GM21717 (cell line): ENCODE data around the gene VDR.
"Not testable (repeated sequence)": the region's sequence is repeated elsewhere in the genome, so short reads cannot be mapped to it uniquely, and the experiment has no call there.

Source experiments
- ATAC-seq: cut with Tn5 transposase; IDR thresholded peaks from one replicate; pipeline ENCODE4 v1.9.1; 2021; ENCODE audit warnings: mild to moderate bottlenecking, moderate library complexity; ENCODE audit not compliant: unreplicated experiment

VDR gene

DNA sequence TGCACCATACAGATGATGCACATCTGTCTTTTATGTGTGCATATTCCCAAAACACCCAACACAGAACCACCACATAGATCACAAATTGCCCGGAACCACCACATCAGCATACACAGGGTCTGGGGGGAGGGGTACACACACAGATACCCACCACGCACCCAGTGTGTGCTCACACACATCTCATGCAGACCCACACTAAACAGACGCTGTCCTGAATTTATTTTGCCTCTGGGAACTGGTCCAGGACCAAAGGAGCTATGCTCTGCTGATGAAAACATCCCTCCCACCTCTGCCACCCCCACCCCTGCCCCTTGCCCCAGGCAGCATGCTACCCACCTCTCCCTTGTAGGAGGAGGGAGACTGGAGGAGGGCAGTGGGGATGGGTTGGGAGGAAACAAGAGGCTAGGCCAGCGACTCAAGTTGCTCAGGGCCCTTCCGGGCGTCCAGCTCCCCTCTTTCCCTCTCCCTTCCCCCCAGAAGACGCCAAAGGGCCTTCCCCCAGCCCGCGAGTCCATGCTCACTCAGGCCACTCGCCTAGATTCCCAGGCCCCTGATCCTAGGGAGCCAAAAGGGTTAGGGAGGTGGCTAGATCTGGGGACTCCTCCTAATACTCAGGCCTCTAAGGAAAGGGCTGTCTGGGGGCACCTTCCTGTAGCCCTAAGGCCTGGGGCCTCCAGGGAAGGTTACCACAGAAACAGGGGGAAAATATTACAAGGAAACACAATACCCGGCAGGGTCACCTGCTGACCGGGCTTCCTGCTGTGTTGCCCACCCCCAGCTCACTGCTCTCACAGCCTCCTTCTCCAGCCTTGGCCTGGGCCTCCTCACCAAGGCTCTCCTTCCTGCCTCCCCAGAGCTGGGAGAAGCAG, 88.2 kb downstream of the VDR start:
- ATAC-seq = no peak

DNA sequence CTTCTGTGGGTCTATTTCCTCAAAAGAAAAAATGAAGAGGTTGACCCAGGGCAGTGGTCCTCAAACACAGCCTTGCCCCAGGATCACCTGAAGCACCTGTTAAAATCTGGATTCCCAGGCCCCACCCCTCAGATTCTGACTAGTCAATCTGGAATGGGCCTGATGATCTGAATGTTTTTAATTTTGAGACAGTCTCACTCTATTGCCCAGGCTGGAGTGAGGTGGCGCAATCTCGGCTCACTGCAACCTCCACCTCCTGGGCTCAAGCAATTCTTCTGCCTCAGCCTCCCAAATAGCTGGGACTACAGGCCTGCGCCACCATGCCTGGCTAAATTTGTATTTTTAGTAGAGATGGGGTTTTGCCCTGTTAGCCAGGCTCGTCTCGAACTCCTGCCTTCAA, 89.3 kb downstream of the VDR start:
- not testable (repeated sequence) for ATAC-seq

DNA sequence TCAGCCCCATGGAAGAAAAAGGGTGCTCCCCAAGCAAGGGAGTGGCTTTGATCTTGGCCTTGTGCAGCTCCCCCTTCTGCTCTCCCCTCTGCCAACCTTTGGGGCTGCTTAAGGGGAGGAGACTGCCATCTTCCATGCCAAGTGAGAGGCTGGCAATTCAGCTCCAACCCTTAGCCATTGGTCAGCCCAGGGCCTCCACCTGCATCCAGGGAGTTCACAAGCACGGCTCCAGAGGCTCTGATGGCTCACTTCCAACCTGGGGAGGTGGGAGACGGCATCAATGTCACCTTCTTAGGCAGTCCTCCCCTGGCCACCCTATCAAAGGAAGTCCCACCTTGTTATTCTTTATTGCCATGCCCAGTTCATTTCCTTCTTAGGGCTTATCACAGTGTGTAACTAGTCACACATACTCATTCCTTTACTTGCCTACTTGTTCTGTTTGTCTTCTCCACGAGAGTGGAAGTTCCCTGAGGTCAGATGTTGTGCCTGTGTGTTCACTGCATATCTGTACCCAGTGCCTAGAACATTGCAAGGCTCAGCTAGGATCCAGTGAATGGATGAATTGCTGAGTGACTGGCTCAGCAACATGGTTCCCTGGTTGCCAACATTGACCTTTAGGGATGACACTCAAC, 90.1 kb downstream of the VDR start:
- no peak for ATAC-seq

DNA sequence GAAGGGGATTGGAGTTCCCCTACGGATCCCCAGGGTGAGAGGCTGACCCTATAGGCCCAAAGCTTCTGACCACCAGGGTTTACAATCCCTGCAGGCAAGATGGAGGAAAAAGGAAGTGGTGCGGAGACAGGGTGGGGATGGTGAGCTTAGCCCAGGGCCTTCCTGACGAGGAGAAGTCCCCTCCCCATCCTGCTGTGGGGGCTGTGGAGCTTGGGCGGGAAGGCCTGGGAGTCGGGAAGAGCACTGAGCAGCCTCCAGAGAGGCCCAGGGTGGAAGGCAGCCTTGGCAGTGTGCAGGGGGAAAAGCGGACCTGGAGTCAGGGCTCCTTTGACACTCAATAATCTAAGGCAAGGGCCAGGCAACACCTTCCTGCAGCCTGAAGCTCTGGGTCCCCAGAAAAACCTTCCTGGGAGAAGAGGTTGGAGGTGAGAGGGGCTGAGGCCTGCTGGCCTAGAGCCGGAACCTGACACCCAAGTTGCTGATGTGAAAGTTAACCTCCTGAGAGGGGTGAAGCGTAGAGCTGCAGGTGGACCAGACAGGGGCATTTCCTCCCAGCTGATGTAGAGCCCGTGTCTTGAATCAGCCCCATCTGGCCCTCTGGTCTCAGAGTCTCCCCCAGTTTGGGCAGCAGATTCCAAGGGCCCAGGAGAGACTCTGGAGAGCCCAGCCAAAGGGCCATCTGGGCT, 91.1 kb downstream of the VDR start:
- ATAC-seq = peak; percentile 29

DNA sequence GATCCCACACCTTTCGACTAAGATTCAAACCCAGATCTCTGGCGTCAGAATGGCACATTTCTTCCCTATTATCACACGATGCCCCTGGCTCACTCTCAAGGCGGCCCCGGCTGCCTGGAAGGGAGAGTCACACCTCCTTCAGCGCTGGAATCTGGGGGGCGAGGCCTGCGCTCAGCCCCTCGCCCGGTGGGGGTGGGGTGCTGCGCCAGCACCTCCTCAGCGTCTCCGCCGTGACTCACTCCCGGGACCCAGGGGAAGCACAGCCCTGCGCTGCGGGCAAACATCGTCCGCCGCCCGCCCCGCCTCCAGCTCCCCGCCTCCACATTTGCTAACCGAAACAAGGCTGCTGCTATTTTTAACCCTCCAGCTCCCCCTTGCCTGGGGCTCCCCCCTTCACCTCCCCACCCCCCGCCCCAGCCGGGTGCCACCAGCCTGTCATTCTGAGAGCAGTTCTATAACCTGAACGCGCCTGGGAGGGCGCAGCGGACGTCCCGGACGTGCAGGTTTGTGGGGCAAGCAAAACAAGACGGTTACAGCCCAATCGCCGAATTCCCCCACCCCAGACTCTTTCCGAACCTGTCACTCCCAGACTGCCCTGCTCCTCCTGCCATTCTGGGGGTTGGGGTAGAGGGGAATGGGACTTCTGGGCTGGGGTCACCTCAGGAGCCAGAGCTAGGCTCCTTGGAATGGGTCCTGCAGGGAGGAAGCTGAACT, 91.8 kb downstream of the VDR start:
- ATAC-seq = peak; percentile 62

DNA sequence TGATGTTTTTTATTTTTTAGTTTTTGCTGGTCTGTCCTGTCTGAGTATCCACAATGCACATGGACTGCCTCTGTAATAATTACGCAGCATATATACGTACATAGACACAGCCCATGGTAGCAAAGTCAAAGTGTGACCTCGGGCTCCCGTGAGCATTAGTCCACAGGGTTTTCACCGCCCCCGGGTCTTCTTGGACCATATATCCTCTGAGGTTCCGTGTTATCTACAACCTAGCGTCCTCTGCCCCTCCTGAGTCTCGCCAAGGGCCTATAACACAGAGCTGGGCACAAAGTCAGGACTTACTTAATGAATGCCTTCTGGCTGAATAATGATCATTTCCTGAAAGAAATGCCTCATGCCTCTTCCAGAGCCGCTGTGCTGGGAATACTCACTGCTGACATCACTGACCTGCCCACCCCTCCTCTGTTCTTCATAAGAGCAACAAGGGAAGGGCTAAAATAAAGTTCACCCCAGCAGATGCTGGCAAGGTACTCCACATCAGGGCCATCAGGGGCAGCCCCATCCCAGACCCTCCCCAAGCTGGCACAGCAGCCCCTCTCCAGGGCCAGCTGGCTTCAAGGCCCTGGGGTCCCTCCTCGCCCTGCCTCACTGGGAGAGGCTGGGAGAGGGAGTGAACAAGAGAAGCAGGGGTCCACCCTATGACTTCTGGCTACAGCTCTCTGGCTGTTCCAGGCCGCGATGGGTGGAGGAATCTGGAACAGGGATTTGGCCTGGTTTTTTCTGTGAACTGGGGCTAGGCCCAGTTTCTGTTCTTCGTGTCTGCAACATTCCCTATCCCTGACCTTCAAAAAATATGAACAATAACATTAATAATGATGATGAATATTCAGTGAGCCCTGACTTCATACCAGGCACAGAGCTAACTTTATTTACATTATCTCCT, 93.0 kb downstream of the VDR start:
- ATAC-seq = no peak

DNA sequence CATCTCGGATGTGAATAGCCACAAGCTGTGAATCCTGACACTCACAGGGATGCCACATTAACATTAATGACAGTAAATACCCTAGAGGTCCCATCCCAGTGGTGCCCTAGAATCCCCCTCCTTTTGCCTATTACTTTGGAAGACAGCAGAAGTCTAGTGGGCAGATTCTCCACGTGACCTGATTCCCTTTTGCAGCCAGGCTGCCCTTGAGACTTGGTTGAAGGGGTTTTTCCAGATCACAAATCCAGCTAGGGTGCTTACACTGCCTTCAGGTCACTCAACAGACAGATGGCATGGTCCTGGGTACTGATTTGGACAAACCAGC, 93.8 kb downstream of the VDR start:
- no peak for ATAC-seq

DNA sequence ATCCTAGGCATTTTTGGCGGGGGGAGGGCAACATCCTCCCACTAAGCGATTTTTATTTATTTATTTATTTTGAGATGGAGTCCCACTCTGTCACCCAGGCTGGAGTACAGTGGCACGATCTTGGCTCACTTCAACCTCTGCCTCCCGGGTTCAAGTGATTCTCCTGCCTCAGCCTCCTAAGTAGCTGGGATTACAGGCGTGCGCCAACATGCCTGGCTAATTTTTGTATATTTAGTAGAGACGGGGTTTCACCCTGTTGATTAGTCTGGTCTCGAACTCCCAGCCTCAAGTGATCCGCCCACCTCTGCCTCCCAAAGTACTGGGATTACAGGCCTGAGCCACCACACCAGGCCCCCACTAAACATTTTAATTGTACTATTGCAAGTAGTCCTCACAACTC, 95.3 kb downstream of the VDR start:
- not testable (repeated sequence) for ATAC-seq

DNA sequence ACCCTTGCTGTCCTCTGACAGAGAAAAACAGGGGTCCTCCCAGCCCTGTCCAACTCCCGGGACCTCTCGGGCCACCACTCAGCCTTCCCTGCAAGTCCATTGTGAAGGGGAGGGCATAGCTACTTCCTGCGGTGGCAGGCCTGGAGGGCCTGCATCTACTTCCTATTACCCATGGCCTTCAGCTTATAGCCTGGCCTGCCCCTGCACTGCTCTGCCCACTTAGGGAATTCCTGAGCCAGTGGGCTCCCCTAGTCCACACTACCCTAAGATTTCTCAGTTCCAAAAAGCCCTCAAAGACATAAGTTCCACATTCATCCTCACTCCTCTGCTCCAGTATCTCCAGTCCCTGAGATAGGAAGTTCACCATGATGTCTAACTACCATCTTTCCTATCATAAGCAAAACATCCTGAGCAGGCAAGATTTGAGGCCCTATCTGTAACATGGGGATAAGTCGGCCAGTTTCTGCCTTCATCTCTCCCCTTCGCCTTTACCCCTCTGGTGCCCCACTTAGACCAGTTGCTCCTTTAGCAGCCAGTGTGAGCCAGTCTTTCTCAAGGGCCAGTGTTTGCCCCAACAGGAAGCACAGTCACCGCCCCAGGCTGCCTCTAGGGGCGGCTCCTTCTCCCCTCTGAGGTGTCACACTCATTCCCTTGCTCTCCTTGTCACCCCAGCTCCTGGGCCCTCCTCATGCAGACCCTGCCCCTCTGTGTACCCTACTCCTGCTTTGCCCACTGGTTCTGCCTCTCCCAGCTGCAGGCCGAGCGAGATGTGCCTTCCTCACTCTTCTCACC, 96.0 kb downstream of the VDR start:
- ATAC-seq = no peak

DNA sequence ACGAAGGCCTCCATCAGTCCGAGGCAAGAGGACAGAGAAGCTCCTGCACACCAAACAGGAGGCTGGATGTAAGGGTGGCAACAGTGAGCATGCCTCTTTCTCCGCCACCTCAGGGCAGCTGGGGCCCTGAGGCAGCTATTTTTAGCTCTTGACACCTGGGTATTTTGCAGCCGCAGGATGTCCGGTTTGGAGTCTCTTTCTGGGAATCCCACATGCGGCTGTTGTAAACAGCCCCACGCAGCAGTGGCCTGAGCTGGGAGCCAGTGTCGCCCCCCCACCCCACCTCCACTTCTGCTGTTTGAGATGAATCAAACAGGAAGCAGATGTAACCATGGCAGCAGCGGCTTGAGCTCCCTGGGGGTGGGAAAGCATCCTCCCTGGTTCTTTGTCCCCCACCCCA, 96.7 kb downstream of the VDR start:
- peak; percentile 38 for ATAC-seq

DNA sequence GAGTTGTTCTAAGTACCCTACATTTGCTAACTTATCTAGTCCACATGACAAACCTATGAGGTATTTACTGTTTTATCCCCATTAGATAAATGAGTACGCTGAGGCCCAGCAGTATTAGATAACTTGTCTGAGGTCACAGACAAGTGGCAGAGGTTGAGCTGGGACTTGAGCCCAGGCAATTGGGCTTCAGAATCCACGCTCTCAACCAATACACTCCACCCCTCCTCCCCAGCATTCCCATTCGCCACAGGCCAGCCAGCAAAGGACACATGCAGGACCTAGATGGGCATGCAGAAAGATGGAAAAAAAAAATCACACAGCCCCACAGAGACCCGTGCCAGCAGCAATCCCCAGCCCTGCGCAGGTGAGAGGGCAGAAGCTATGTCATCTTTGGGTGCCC, 97.5 kb downstream of the VDR start:
- no peak for ATAC-seq

DNA sequence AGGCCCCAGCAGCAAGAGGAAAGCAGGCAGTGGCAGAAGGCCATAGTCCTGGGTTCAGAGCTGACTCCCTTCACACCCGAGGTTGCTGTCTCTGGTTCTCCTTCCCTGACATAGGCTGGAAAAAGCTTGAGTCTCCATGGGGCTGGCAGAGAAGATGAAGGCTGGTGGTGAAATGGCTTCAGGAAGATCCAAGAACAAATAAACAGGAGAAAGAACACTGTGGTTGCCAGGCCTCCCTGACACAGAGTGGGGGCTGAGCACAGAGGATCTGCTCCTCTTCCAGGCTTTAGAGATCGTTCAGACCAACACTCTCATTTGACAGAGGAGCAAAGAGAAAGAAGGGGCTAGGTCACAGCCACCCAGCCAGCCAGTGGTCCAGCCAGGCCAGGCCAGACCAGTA, 99.4 kb downstream of the VDR start:
- ATAC-seq = no peak

DNA sequence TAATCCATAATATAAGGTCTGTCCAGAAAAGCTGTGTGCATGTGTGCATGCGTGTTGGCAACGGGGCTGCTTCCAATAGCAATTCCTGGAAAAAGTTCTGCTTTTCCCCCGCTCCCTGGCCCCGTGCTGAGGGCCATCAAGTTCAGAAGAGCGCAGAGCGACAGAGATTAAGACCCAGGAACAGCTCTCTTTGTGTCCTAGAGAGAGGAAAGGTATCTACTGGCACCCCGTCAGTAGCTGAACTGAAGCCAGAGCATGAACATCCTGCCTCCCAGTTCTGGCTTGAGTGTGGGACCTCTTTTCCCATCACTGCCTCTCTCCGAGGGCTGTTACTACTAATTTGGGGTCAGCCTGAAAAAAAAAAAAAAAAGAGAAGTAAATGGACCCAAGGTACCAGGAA, 100.6 kb downstream of the VDR start:
- no peak for ATAC-seq

DNA sequence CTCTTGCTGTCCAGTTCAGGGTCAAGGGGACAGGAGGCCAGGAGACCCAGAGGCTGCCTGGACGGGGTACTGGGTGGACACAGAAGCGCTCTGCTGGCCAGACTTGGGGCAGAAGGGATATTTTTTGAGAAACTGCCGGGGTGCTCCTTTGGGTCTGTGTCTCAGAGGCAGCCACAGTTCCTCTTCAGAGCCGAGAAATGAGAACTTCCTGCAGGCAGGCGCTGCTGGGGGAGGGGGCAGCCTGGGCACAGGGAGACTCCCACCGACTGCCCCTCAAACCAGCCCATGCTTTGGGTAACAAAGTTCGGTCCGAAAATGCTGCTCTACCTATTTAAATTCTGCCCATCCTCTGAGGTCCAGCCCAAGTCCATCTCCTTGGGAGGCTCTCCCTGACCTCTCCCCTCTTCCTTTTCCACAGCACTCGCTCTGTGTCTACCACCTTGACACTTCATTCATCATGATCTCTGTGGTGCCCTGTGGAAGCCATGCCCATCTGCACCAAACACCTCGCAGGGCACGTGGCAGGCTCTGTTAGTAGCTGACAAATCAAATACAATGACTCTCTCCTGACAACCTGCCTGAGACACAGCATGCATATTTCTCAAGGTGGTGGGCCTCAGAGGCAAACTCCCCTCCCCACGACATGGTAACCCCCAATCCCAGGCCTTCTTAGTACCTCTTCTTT, 101.5 kb downstream of the VDR start:
- no peak for ATAC-seq

DNA sequence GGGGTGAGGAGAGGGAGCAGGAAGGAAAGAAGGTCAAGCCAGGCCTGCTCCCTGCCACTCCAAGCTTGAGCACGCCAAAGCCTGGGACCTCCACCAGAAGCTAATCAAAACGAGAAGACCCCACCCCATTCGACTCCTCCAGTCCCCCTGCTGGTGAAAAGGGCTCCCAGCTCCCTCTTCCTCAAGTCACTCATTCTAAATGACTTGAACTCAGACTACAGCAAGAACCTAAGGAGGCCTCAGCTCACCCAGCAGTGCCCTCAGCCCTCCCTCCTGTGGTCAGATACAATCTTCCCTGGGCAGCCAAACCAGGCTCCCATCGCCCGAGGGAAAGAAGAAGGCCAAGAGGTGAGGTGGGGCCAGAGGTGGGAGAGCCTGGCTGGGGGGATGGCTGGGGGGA, 102.5 kb downstream of the VDR start:
- ATAC-seq = no peak

DNA sequence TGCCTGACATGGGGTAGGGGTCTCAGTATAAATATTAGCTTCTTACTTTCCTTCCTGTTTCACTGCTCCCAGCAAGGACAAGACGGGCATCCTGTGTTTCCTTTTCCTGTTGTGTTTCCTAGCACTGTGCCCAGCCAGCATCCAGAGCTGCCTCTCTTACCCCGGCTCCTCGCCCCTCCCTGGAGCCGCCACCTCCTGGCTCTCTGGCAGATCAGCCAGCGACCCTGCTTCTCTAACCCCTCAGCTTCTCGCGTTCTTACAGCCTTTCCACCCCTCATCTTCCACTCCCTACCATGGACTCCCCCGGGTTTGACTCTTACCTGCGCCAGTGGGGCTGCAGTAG, 102.9 kb downstream of the VDR start:
- ATAC-seq = no peak

DNA sequence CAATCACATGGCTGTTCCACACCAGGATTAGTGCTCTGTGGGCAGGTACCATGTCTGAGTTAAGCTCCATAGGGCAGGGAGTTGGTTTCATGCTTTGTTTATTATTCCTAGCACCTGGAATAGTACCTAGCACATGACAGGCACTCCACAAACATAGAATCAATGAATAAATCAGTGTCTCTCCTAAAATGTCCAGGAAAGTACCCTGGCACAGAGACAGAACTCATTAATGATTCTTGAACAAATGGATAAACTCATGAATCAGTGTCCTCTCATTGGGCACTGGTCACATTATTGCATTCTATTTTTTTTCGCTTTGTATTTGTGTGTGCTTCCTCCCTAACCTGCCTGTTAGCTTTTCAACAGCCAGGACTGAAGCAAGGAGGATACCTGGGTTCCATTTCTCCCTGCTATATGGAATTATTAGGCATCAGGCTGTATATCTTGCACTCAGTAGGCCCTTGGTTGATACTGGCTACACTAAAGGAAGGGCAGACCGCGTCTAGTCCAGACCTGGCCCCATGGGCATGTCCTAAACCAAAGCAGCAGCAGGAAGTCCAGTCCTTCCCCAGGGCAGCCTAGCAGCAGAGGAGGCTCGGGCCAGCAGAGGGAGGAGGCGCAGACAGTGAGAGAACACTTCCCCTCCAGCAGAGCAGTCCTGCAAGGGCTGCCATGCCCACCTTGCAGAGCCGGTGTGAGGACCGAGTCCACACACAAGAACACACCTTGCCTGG, 103.5 kb downstream of the VDR start:
- no peak for ATAC-seq

DNA sequence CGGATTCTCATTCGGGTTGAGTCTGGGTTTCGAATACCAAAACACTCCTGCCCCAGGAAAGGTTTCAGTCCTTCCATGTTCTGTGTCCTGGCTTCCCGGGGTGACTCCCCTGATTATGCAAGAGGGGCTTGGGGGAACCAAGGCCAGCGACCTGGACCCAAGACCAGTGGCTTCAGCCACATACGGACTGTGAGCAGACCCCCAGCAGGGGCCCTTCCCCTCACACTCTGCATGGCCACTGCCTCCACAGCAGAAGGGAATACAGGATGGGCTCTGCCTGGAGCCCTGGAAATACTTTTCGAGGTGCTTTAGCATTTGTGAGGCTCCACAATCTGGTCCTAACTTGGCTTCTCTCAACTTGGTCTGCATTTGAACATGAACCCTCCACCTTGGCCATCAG, 104.2 kb downstream of the VDR start:
- ATAC-seq = no peak
